DOHH2 (cell line): ENCODE results near the gene VSIG10L.

Experiments
- CTCF ChIP-seq: fragments of 200-600 bp; sonication (generic); IDR thresholded peaks from one replicate; pipeline ENCODE4 v1.5.1; 2014; ENCODE audit warnings: antibody characterized with exemption, mild to moderate bottlenecking, low read depth, low read length; ENCODE audit not compliant: poor library complexity, severe bottlenecking
- EZH2phosphoT487 ChIP-seq: fragments of 200-600 bp; sonication (generic); IDR thresholded peaks from 2 replicates; pipeline ENCODE4 v1.6.1; 2017; ENCODE audit warnings: borderline replicate concordance, mild to moderate bottlenecking, antibody characterized with exemption, low read length, moderate library complexity, mixed read lengths

- TF ChIP-seq CTCF = no peak
- no peak for TF ChIP-seq EZH2phosphoT487
These were observed 26.7 kb upstream of the VSIG10L start, which contains the start of gene CLDND2 for GRCh38 chr19:51368366-51369282.
